WTC11 (cell line): Measurements from ENCODE around the gene FNDC3A. TPM values are rescaled to one million over a fixed set of nuclear protein-coding genes. Genes with fewer than 3 reads are reported as not detected.

Experiments
- ATAC-seq: fragments of 200-7000 bp; cut with Tn5 transposase; 2 replicates; pipeline ENCODE4 v1.10.0; 2021; ENCODE audit warnings: mild to moderate bottlenecking, moderate library complexity
- Bru-seq: library from RNA; stranded (reverse); fragments of 400-500 nt; gene quantifications from one replicate; lab custom pipeline; 2021; lab: Mats Ljungman, UMichigan
- CTCF ChIA-PET: fragments of 300-600 bp; sonication (Branson Sonifier 250); formaldehyde crosslinking; loops from one replicate; lab custom pipeline; 2021; ENCODE audit warnings: antibody characterized with exemption; lab: Charles Lee
- POLR2A ChIA-PET: fragments of 350-600 bp; sonication (Branson Sonifier 250); formaldehyde crosslinking; loops from one replicate; lab custom pipeline; 2021; ENCODE audit warnings: antibody characterized with exemption; lab: Charles Lee
- DNase-seq: peaks from one replicate; pipeline ENCODE4 v3.0.0; 2021; ENCODE audit warnings: low spot score
- H3K27ac Mint-ChIP-seq: 2 replicates; pipeline ENCODE4 v1.8.0; 2021; ENCODE audit warnings: mixed read lengths
- H3K27me3 Mint-ChIP-seq: 2 replicates; pipeline ENCODE4 v1.8.0; 2021; ENCODE audit warnings: low read depth, mild to moderate bottlenecking, moderate library complexity, mixed read lengths
- H3K36me3 Mint-ChIP-seq: 2 replicates; pipeline ENCODE4 v1.8.0; 2021; ENCODE audit warnings: mixed read lengths
- H3K4me1 Mint-ChIP-seq: 2 replicates; pipeline ENCODE4 v1.8.0; 2022; ENCODE audit warnings: mixed read lengths
- H3K4me3 Mint-ChIP-seq: 2 replicates; pipeline ENCODE4 v1.8.0; 2021; ENCODE audit warnings: mild to moderate bottlenecking, moderate library complexity, mixed read lengths
- H3K9me3 Mint-ChIP-seq: 2 replicates; pipeline ENCODE4 v1.8.0; 2021; ENCODE audit warnings: mixed read lengths
- CDX4 ChIP-seq: fragments of 250-450 bp; sonication (Bioruptor Pico); IDR thresholded peaks from 2 replicates; pipeline ENCODE4 v1.9.0; 2021; ENCODE audit warnings: moderate library complexity, mild to moderate bottlenecking, inconsistent platforms, borderline replicate concordance
- FOXK1 ChIP-seq: sonication (generic); formaldehyde crosslinking; IDR thresholded peaks from 2 replicates; pipeline ENCODE4 v1.8.0; 2022; ENCODE audit warnings: mild to moderate bottlenecking, moderate library complexity, missing genetic modification reagents
- GRHL2 ChIP-seq: fragments of 250-450 bp; sonication (Bioruptor Pico); IDR thresholded peaks from 2 replicates; pipeline ENCODE4 v1.8.0; 2022; ENCODE audit warnings: mild to moderate bottlenecking, moderate library complexity; ENCODE audit not compliant: insufficient replicate concordance, severe bottlenecking
- GTF2I ChIP-seq: fragments of 250-450 bp; sonication (Bioruptor Pico); conservative IDR thresholded peaks from 2 replicates; pipeline ENCODE4 v1.4.0; 2021; ENCODE audit warnings: mild to moderate bottlenecking
- HMGA2 ChIP-seq: fragments of 250-450 bp; sonication (Bioruptor Pico); IDR thresholded peaks from 2 replicates; pipeline ENCODE4 v1.4.0; 2021; ENCODE audit warnings: mild to moderate bottlenecking, moderate library complexity
- HMGXB4 ChIP-seq: sonication (generic); formaldehyde crosslinking; IDR thresholded peaks from 2 replicates; pipeline ENCODE4 v1.8.1; 2023; ENCODE audit warnings: mild to moderate bottlenecking, moderate library complexity, missing genetic modification reagents
- IRF1 ChIP-seq: sonication (generic); formaldehyde crosslinking; IDR thresholded peaks from 2 replicates; pipeline ENCODE4 v1.8.0; 2023; ENCODE audit warnings: missing genetic modification reagents
- NFYB ChIP-seq: sonication (generic); formaldehyde crosslinking; conservative IDR thresholded peaks from 2 replicates; pipeline ENCODE4 v1.8.0; 2022; ENCODE audit warnings: low read depth, missing genetic modification reagents
- OVOL2 ChIP-seq: fragments of 250-450 bp; sonication (Bioruptor Pico); IDR thresholded peaks from 2 replicates; pipeline ENCODE4 v1.9.0; 2021; ENCODE audit warnings: mild to moderate bottlenecking, borderline replicate concordance
- SMAD3 ChIP-seq: sonication (generic); formaldehyde crosslinking; IDR thresholded peaks from 2 replicates; pipeline ENCODE4 v1.8.0; 2022; ENCODE audit warnings: missing genetic modification reagents, mild to moderate bottlenecking, borderline replicate concordance
- STAT6 ChIP-seq: sonication (generic); formaldehyde crosslinking; conservative IDR thresholded peaks from 2 replicates; pipeline ENCODE4 v1.8.1; 2023; ENCODE audit warnings: mild to moderate bottlenecking, low read depth, missing genetic modification reagents, moderate library complexity
- TEAD1 ChIP-seq: sonication (generic); formaldehyde crosslinking; IDR thresholded peaks from 2 replicates; pipeline ENCODE4 v1.8.0; 2022; ENCODE audit warnings: mild to moderate bottlenecking, missing genetic modification reagents
- ZMAT4 ChIP-seq: fragments of 250-450 bp; sonication (Bioruptor Pico); IDR thresholded peaks from 2 replicates; pipeline ENCODE4 v1.9.0; 2021; ENCODE audit warnings: mild to moderate bottlenecking
- ZNF138 ChIP-seq: sonication (generic); formaldehyde crosslinking; conservative IDR thresholded peaks from 2 replicates; pipeline ENCODE4 v1.8.1; 2022; ENCODE audit warnings: mild to moderate bottlenecking, moderate library complexity, missing genetic modification reagents
- ZNF219 ChIP-seq: sonication (generic); formaldehyde crosslinking; IDR thresholded peaks from 2 replicates; pipeline ENCODE4 v1.8.0; 2023; ENCODE audit warnings: missing genetic modification reagents, mild to moderate bottlenecking, borderline replicate concordance
- ZNF263 ChIP-seq: sonication (generic); formaldehyde crosslinking; IDR thresholded peaks from 2 replicates; pipeline ENCODE4 v1.8.1; 2022; ENCODE audit warnings: low read depth, mild to moderate bottlenecking, moderate library complexity, missing genetic modification reagents
- ZNF532 ChIP-seq: fragments of 250-450 bp; sonication (Bioruptor Pico); IDR thresholded peaks from 2 replicates; pipeline ENCODE4 v1.9.0; 2021; ENCODE audit warnings: mild to moderate bottlenecking, borderline replicate concordance
- ZNF671 ChIP-seq: fragments of 250-450 bp; sonication (Bioruptor Pico); IDR thresholded peaks from 2 replicates; pipeline ENCODE4 v1.8.0; 2021; ENCODE audit warnings: mild to moderate bottlenecking
- long read RNA-seq, 3 experiments: library from RNA in 1 of 3; library from capped mRNA in 1 of 3; library from polyadenylated mRNA in 1 of 3; unstranded in 2 of 3; stranded (forward) in 1 of 3; transcript quantifications; one replicate each; pipeline ENCODE4 v2.0.0, GENCODE V29; 2021
- total RNA-seq: library from RNA; stranded (reverse); gene quantifications from 3 replicates; pipeline ENCODE4 v1.2.3, GENCODE V29; 2021
- TF ChIP-seq, protein P1 (sequence below): sonication (generic); formaldehyde crosslinking; IDR thresholded peaks from 2 replicates; pipeline ENCODE4 v1.8.1; 2023; ENCODE audit warnings: mild to moderate bottlenecking, missing genetic modification reagents
- TF ChIP-seq, protein P2 (sequence below): sonication (generic); formaldehyde crosslinking; IDR thresholded peaks from 2 replicates; pipeline ENCODE4 v1.8.0; 2022; ENCODE audit warnings: mild to moderate bottlenecking, missing genetic modification reagents
- TF ChIP-seq, protein P3 (sequence below): sonication (generic); formaldehyde crosslinking; conservative IDR thresholded peaks from 2 replicates; pipeline ENCODE4 v1.8.1; 2022; ENCODE audit warnings: mild to moderate bottlenecking, missing genetic modification reagents

Gene FNDC3A
- 21.8 to 24.8 TPM (median 23.0 TPM) in 3 replicates for total RNA-seq
- percentile 83 among the genes with signal in this experiment for Bru-seq, nascent RNA
- long read RNA-seq, experiment 1, full-length matches to known transcripts, result 63 of 120 reads
- long read RNA-seq, experiment 1, partial matches to known transcripts, result 28 of 120 reads
- long read RNA-seq, experiment 1, other reads (novel, unspliced or antisense), result 29 of 120 reads
- long read RNA-seq, experiment 2, full-length matches to known transcripts, result 6 of 39 reads
- long read RNA-seq, experiment 2, partial matches to known transcripts, result 11 of 39 reads
- long read RNA-seq, experiment 2, other reads (novel, unspliced or antisense), result 22 of 39 reads
- long read RNA-seq, experiment 3, full-length matches to known transcripts, result 1 of 3 reads
- long read RNA-seq, experiment 3, partial matches to known transcripts, result 1 of 3 reads
- long read RNA-seq, experiment 3, other reads (novel, unspliced or antisense), result 1 of 3 reads

DNA sequence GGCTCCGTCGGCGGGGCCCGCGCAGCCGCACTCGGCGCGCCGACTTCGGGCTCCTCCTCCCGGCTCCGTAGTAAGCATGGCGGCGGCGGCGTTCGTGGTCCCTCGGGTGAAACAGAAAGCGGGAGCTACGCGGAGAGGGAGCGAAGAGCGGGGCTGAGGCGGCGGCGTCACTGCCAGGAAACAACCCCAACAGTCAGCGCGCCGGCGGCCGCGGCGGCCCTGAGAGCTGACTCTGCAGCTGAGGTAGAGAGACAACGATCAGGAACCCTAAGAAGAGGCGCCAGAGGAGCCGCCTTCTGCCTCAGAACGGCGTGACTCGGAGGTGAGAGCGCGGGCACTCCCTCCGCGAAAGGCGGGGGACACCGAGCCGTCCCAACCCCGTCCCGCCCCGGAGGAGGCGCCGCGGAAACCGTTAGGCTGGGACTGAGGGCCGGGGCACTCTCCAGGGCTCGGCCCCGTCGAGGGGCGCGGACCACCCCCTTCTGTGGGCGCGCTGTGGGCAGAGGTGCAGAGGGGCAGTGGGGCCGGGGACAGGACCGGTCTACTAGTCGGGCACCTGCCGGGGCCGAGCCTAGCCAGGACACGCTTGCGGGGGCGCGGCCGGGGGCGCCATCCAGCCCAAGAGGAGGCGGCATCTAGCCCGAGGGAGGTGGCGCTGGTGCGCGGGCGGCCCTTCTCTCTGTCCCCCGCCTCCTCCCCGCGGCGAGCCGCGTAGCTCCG, at the start of gene FNDC3A:
FNDC3A (plus strand) TSS at position 57 of the 720 bp plus-strand sequence. CDS start 30,279 bp downstream, outside the sequence.
- DNase-seq (peak; percentile 80), ATAC-seq (peak; percentile 77)
- Mint-ChIP-seq H3K9me3 (peaks cover 13% of the 10 kb centered on the region), H3K27ac (peak within 1 kb of the TSS; percentile 94), H3K36me3 (peaks cover 10% of the 10 kb centered on the region), H3K4me3 (peak within 1 kb of the TSS; percentile 87), H3K27me3 (peaks cover 3% of the 10 kb centered on the region; the same call in 1 of the 2 replicates), H3K4me1 (peaks cover 40% of the 10 kb centered on the region)
- CTCF ChIA-PET, result no interaction called here
- POLR2A ChIA-PET, result interaction anchor here (0.6 to 1.3 kb wide), 3 partner anchors 69 to 213 kb away, joined by 3 read pairs; no protein-coding TSS in a partner anchor
- TF ChIP-seq, protein P1, sequence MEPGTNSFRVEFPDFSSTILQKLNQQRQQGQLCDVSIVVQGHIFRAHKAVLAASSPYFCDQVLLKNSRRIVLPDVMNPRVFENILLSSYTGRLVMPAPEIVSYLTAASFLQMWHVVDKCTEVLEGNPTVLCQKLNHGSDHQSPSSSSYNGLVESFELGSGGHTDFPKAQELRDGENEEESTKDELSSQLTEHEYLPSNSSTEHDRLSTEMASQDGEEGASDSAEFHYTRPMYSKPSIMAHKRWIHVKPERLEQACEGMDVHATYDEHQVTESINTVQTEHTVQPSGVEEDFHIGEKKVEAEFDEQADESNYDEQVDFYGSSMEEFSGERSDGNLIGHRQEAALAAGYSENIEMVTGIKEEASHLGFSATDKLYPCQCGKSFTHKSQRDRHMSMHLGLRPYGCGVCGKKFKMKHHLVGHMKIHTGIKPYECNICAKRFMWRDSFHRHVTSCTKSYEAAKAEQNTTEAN, result 0 out of 2 replicates have a peak, but pooled peaks have one; percentile 46
- TF ChIP-seq GRHL2 (no peak), CDX4 (CRISPR knock-in tag) (no peak), HMGXB4 (peak; percentile 91; the same call in 1 of the 2 replicates), SMAD3 (no peak), GTF2I (CRISPR knock-in tag) (no peak), FOXK1 (CRISPR knock-in tag) (no peak), STAT6 (CRISPR knock-in tag) (no peak), ZNF263 (CRISPR knock-in tag) (no peak), ZNF138 (no peak), ZNF219 (CRISPR knock-in tag) (no peak), HMGA2 (CRISPR knock-in tag) (no peak), IRF1 (CRISPR knock-in tag) (no peak), OVOL2 (no peak), TEAD1 (CRISPR knock-in tag) (no peak), ZNF532 (CRISPR knock-in tag) (no peak), NFYB (CRISPR knock-in tag) (no peak), ZNF671 (CRISPR knock-in tag) (no peak), ZMAT4 (CRISPR knock-in tag) (no peak)
- TF ChIP-seq, protein P2, sequence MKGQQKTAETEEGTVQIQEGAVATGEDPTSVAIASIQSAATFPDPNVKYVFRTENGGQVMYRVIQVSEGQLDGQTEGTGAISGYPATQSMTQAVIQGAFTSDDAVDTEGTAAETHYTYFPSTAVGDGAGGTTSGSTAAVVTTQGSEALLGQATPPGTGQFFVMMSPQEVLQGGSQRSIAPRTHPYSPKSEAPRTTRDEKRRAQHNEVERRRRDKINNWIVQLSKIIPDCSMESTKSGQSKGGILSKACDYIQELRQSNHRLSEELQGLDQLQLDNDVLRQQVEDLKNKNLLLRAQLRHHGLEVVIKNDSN (CRISPR knock-in tag), result peak; percentile 15; the same call in 1 of the 2 replicates
- TF ChIP-seq, protein P3, sequence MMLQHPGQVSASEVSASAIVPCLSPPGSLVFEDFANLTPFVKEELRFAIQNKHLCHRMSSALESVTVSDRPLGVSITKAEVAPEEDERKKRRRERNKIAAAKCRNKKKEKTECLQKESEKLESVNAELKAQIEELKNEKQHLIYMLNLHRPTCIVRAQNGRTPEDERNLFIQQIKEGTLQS (CRISPR knock-in tag), result no peak
